GM12878 (cell line): ENCODE data around the gene NHEJ1.

Experiments
- BHLHE40 ChIP-seq, 2 experiments: fragments of 450-650 bp in 1 of 2; IDR thresholded peaks; 2 replicates each; pipeline ENCODE4 v1.6.1; 2011 to 2017; ENCODE audit warnings: low read depth in 2 of 2, borderline replicate concordance in 1 of 2, improper control_type of control experiment in 1 of 2, low read length in 1 of 2, mild to moderate bottlenecking in 1 of 2
- CHD1 ChIP-seq: IDR thresholded peaks from 2 replicates; pipeline ENCODE4 v1.6.1; 2012; ENCODE audit warnings: low read depth, low read length, improper control_type of control experiment

DNA sequence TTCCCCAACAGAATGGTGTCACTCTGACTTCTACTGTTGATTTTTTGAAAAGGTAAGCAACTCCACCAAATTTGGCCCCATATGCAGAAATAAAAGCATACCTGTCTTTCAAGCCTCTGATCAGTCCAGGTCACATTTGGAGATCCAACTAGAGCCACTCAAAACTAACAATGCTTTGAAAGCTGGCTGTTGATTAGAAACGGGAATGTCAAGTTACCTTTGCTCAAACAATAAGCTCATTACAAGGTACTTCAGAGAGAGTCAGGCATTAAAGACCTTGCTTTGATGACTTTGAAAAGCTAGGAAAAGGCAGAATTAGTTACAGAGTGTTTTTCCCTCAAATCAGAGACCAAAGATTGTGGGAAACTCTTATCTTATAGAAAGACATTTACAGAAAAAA lies 95.1 kb downstream of the NHEJ1 start:
- TF ChIP-seq BHLHE40 (IDR thresholded peaks at IDR 0.05; ENCODE audit: borderline replicate concordance in 1 of 2, low read depth in 2 of 2, low read length in 1 of 2) (no peak), CHD1 (no peak)
